CD4-positive, alpha-beta T cell treated with Interleukin-6 for 4 hours (primary cell): ENCODE data around the gene EPHB2.
"Not testable (repeated sequence)": the region's sequence is repeated elsewhere in the genome, so short reads cannot be mapped to it uniquely, and the experiment has no call there.

Experiments used
- DNase-seq: peaks from one replicate; pipeline ENCODE4 v3.0.0-alpha.2; 2020; ENCODE audit warnings: mixed read lengths

The EPHB2 gene

DNA sequence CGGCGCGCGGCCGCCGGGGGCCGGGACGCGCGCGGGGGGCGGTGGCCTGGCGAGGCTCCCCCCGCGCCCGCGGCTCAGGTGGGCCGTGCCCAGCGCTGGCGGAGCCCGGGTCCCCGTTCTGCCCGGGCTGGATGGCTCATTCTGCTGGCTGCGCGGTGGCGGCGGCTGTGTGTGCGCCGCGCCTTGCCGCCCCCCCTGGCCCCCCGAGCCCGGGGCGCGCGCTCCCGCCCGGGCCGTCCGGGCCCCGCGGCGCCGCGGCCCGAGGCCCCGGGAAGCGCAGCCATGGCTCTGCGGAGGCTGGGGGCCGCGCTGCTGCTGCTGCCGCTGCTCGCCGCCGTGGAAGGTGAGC lies at the start of gene EPHB2:
Gene EPHB2, plus strand, starts transcription at position 139 of the 349 bp plus-strand sequence. Its CDS starts 144 bp downstream, at position 283.
- no peak for DNase-seq

DNA sequence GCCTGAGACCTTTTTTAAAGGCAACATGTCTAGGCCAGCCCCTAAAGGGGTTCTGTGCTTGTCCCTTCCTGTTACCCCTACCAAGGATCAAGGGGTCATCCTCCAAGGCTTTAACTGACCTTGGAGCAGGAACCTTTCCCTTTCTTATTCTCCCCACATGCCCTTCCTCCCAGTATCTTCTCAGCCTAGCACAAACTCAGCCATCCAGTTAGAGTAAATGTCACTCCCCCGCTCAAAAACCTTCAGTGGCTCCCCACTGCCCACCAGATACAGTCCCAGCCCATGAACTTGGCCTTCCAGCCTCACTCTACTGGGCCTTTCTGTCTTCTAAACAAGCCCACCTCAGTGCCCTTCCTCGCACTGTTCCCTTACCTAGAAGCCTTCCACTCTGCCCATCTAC lies 48.8 kb upstream of the EPHB2 start:
- DNase-seq: no peak

DNA sequence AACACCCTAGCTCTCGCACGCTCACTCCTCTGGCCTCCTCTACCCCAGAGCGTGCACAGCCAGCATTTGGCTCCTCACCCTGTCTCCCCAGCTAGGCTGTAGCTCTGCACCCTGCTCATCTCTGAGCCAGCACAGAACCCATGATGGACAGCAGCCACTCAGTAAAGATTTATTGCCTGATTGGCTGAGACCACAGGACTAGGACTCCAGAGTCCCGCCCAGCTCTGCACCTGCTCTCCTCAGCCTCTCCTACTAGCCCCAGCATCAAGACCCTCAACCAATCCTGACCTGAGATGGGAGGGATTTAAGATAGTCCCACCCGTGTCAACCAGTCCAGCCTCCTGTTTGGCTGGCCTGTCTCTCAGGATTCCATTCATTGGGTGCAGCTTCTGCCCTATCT lies 48.3 kb upstream of the EPHB2 start:
- DNase-seq: no peak

DNA sequence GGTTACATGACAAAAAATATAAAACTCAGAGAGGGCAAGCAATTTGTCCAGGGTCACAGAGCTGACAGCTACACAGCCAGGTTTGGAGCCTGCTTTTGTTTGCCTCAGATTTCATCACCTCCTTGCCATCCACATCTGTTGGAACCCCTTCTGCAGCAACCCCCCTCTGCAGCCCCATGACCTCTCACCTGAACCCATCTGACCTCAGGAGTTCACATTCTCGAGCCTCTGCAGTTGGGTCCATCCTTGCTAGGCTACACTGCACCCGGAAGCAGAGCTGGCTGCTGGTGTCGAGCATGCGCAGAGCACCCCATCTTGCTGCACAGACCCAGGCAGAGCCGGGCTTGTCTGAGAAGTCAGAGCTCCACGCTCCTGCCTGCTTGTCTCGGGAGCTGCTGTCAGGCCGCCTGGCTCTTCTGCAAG lies 47.6 kb upstream of the EPHB2 start:
- DNase-seq: no peak

DNA sequence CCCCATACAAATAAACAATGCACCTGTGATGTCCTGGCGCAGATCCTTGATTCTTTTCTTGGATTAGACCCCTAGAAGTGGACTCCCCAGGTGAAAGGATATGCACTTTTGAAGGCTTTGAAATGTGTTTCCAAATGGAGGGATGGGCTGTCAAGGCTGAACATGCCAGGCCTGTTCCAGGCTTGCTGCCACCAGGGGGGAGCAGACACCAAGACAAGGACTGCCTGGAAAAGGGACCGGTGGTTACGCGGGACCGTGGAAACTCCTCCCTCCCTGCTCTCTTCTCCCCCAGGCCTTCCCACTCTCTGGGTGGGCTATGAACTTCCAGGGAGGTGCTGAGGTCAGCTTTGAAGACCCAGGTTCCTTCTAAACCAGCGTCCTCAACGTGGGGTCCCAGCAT lies 44.9 kb upstream of the EPHB2 start:
- no peak for DNase-seq

DNA sequence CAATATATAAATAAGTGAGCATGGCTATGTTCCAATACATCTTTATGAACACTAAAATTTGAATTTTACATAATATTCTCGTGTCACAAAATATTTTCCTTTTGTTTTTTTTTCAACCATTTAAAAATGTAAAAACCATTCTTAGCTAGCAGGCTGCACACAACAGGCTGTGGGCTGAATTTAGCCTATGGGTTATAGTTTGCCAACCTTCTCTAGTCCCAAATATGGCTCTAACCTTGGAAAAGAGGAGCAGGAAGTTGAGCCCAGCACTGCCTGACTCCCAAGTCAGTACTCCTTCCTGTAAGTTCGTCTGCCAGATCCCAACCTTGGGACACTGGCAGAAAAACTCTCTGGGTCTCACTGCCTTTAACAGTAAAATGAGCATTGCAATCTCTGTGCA lies 44.2 kb upstream of the EPHB2 start:
- no peak for DNase-seq

DNA sequence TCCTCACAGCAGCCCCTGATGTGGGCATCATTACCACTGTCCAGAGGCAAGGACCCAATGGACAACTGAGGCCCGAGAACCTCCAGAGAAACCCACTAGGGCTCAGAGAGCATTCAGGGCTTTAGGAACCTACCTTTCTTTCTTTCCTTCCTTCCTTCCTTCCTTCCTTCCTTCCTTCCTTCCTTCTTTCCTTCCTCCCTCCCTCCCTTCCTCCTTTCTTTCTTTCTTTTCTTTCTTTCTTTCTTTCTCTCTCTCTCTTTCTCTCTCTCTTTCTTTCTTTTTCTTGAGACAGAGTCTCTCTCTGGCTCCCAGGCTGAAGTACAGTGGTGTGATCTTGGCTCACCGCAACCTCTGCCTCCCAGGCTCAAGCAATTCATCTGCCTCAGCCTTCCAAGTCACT lies 41.8 kb upstream of the EPHB2 start:
- DNase-seq: not testable (repeated sequence)

DNA sequence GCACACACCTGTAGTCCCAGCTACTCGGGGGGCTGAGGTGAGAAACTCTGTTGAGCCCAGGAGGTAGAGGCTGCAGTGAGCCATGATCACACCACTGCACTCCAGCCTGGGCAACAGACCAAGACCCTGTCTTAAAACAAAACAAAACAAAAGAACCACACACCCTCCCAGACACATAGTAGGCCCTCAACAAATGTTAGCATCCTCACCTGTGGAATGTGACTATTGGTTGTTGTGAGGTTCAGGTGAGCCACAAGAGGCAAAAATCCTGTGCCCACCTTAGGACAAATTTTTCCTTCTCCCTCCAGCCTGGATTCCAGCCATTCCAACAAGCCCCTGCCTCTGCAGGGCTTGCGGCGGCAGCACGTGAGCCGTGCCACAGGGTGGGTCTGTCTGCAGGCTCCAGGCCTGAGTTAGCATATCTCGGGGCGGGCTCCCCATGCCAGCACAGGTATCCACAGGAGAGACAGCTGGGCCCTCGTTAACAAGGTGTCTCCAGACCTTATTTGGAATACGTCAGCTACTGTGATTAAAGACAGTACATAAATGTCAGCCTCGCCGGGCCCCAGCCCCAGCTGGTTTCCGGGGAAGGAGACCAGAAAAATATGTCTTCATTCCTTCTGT lies 40.2 kb upstream of the EPHB2 start:
- no peak for DNase-seq

DNA sequence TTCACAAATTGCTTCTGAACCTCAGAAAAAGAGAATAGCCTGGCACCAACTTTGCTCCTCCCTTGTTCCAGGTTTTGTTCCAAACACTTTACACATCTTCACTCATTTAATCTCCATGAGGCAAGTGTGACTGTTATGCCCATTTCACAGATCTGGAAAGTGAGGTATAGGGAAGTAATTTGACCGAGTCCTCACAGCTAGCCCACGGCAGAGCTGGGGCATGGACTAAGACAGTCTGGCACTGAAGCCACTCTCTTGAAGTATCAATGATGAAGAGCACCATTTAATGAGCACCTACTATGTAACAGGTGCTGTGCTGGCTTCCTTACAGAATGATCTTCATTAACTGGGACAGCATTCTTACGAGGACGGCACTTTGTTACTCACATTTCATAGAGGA lies 38.6 kb upstream of the EPHB2 start:
- DNase-seq: no peak

DNA sequence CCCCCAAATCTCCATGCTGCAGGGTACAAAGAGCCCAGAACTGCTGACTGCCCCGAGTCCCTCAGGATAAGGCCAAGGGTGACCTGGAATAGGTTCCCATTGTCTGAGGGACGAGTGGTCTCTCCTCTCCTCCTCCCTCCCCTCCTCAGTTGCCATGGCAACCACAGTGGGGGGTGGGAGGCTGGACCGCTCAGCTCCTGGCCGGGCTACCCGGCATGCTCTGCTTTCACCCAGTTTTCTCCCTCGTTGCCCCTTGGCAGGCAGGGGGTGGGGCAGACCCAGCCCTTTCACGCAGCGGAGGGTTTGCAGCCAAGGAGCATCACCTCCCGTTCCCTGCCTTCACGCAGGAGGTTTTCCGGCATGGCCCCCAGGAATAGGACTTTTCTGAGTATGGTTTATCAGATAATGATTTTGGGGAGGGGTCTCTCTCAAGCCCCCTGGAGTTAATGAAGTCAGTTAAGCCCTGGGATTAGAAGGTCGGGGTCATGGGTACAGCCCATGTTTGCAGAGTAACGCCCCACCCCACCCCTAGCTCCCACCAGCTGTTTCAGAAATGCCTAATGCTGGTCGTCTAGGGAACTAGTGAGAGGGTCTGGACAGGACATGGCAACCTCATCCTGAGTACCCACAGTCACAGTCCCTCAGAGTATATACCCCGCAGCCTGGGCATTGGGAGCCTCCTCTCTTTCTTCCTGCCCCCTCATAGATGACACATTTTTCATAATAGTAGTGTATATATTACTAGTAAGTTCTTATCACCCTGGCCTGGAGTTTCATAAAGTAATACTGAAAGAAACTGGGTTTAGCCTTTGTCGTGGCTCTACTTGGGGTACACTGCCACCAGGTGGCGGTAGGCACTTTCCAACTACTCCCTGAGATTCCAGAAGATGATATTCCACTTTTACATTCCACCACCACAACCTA lies 36.9 kb upstream of the EPHB2 start:
- DNase-seq: no peak

DNA sequence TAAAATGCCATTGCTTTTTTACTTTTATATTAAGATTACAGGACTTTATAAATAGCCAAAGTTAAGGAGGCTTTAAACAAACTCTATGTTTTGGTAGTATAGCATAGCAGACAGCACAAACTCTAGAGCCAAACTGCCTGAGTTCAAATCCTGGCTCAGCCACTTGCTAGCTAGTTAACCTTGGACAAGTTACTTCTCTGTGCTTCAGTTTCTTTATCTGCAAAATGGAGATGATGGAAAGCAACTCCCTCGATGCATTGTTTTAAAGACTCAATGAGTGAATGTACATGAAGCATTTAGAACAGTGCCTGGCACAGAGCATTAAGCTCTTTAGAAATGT lies 36.3 kb upstream of the EPHB2 start:
- DNase-seq: no peak

DNA sequence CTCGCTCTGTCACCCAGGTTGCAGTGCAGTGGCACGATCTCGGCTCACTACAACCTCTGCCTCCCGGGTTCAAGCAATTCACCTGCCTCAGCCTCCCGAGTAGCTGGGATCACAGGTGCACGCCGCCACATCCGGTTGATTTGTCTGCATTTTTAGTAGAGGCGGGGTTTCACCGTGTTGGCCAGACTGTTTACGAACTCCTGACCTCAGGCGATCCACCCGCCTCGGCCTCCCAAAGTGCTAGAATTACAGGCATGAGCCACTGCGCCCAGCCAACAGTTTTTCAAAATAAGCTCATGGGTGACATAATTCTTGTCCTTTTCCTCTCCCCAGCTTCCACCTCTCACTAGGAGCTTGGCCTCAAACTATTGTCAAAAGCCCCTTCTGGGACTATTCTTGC lies 34.5 kb upstream of the EPHB2 start:
- not testable (repeated sequence) for DNase-seq

DNA sequence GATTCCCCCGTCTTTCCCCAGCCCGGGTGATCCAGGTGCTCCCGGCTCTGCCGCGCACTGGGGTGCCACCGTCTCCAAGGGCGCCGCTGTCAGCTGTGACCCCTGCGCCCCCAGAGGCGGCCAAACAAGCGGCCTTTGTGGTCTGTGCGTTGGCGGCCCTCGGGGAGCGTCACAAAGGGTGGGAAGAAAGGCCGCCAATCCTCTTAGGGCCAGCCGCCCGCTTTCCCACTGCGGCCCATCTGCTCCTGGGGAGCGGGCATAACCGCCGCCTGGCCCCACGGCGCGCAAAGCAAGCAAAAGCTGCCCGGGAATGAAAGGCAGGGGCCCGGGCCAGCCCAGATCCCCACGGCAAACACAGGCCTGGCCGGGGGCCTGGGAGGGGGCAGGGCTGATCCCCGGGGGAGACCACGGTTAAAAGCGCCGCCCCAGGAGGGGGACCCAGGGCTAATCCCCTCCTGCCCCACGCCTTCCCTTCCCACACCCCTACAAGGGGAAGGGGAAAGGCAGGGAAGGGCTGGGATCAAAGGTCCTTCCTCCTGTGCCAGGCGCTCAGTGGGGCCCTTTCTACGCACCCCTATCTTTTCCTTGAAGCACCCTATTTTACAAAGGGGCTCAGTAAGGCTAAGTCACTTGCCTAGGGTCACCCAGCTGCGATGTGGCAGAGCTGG lies 33.6 kb upstream of the EPHB2 start:
- DNase-seq: no peak

DNA sequence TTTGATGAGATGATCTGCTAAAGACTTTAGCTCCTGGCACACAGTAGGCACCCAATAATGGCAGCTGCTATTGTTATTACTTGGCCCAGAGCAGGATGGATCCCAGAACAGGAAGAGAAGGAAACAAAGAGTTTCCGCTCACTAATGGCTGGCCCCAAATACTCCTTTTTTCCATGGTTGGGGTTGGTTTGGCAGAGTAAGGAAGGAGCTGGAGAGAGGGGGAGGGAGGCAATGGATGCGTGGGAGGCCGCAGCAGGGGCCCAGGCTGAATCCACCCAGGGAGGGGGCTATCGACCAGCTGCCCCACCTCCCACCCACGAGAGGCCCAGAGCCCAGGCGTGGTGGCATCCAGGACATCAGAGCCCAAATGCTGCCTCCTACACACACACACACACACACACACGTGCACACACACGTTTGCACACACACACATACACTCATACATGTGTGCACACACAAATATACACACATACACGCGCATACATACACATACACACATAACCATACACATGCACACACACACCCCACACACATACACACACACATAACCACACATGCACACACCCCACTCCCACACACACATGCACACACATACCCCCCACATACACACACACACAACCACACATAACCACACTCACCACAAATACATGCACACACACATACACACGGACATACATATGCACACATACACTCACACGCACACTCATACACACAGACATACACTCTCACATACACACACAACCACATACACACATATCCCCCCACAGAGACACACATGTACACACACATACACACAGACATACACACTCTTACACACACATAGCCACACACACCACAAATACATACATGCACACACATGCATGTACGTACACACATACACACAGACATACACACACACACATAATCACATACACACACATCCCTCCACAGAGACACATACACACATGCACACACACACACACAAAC lies 32.4 kb upstream of the EPHB2 start:
- DNase-seq: no peak

DNA sequence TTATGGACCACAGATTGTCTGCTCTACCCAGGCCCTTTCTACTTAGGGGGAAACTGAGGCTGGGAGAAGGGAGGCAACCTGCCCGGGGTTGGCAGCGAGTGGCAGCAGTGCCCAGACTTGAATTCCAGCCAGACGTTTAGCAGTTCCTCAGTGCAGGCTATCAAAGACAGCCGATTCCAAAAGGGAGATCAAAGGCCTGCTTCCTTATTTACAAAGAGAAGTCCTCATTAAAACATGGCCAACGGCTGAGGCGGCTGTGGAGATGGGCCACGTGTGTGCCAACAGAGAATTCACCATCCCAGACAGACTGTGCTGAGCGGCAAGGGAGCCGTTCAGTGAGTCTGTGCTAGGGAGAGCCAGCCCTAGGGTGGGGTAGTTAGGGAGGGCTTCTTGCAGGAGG lies 29.9 kb upstream of the EPHB2 start:
- no peak for DNase-seq

DNA sequence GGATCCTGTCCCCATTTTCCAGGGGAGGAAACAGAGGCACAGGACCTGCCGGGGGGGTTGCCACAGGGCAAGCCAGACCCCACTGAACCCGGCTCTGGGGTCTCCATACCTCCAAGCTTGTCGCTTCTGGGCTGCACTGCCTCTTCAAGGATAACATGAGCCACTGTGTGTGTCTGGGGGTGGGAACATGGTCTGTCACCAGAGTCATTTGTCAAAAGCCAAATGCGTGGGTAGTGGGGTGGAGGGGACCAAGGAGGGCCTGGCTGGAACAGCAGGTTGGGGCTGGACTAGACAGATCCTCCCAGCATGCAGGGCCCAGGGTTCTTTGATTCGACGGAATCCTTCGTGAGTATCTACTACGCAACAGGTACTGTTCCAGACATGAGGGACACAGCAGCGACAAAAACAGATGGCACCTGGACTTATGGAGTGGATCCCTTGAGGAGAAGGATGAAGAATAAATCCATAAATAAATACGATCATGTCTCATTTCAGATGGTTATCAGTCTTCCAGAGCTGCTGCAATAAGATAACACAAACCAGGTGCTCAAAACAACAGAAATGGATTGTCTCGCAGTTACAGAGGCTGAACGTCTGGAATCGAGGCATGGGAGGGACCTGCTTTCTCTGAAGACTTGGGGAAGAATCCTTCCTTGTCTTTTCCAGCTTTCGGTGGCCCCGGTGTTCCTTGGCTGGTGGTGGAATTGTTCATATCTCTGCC lies 28.9 kb upstream of the EPHB2 start:
- no peak for DNase-seq

DNA sequence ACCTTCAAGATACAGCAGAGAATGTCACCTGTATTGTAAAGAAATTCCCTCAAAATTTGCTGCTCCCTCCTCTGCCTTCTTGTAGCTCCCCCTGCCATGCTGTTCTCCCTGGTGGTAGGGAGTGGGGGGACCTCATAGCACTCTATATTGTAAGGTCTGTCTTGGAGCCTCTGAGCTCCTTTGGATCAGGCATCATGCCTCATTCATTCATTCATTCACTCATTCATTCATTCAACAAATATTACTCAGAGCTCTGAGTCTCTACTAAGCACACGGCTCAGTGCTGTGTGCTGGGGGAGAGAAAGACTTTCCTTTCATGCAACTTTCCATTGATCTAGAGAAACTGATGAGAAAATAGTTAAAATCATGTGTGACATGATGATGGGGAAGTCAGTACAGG lies 27.1 kb upstream of the EPHB2 start:
- DNase-seq: no peak

DNA sequence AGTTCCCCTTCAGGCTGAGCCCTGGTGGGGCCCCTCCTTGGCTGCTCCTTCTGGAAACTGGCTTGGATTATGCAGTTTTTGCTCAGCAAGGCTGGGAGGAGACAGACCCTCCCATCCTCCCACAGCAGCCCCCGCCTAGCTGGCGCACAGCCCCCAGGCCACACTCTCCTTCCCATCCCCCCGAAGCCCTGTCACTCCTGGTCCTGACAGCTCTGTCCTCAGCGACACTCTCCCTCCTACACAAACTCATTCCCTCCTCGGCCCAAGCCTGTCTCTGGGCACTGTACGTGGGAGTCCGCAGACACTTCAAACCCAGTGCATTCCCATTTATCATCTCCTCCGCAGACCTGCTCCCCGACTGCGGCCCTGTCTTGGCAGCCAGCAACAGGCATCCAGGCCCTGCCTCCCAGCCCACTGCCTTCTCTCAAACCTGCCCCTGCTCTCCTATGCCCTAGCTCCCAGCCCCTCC lies 25.0 kb upstream of the EPHB2 start:
- DNase-seq: no peak

DNA sequence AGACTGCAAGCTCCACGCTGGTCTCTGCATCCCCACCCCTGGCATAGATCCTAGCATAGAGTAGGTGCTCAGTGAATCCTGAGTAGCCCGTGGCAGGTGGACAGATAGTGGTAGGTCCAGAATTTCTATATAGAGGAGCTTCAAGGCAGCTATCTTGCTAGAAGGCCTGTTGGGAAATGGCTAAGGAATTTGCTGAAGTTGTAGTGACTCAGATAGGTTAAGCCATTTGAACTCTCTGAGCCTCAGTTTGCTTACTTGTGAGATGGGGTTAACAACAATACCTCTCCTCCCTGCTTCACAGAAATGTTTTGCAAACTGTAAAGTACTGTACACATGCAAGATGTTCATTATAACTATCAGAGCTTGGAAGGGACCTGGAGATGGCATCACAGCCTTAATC lies 23.4 kb upstream of the EPHB2 start:
- DNase-seq: no peak

DNA sequence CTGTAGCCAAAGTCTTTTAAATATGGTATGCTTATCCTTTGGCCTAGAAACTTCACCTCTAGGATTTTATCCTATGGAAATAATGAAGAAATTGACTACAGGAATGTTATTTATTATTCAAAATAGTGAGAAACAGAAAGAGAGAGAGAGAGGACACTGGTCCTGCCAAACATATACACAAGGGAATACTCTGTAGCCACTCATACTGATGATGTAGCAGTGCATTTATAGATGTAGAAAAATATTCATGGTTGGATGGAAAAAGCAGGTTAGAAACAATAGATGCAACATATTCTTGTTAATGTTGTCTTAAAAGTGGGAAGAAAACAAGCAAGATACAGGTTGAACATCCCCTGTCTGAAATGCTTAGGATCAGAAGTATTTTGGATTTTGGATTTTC lies 22.2 kb upstream of the EPHB2 start:
- DNase-seq: no peak

DNA sequence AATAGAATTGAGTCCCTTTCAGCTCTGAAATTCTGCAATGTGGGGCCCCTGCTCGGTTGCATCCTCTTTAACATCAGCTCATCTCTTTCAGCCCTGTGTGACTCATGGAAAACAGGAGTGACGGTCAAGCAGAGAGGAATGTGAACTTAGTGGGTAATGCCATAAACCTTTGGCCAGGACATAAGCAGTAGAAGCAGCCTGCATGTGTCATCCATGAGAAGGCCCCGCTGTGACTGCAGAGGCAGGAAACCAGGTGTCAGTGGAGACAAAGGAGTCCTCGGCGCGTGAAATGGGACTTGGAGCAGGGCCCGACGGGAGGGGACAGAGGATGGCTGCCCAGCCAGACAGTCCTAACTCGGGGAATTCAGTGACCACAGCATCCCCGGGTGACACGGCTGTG lies 21.1 kb upstream of the EPHB2 start:
- no peak for DNase-seq
